Activated CD8-positive, alpha-beta T cell treated with anti-CD3 and anti-CD28 coated beads for 36 hours (primary cell): Measurements from ENCODE around the gene STX11. TPM values are rescaled to one million over a fixed set of nuclear protein-coding genes. Genes with fewer than 3 reads are reported as not detected.
A peak's percentile ranks its signal among the peaks of the same experiment; 100 is the strongest.

Experiments used
- ATAC-seq: fragments of 200-7000 bp; cut with Tn5 transposase; one replicate; pipeline ENCODE4 v1.10.0; 2021; ENCODE audit warnings: mild to moderate bottlenecking, moderate library complexity
- CTCF ChIA-PET: fragments of 350-600 bp; sonication (Branson Sonifier 250); formaldehyde crosslinking; loops from one replicate; lab custom pipeline; 2021; ENCODE audit warnings: antibody characterized with exemption; lab: Charles Lee
- POLR2A ChIA-PET: fragments of 350-600 bp; sonication (Branson Sonifier 250); formaldehyde crosslinking; loops from one replicate; lab custom pipeline; 2021; ENCODE audit warnings: antibody characterized with exemption; lab: Charles Lee
- DNase-seq: peaks from one replicate; pipeline ENCODE4 v3.0.0-alpha.2; 2020
- H3K27ac Mint-ChIP-seq: one replicate; pipeline ENCODE4 v1.8.0; 2021; ENCODE audit warnings: mild to moderate bottlenecking, mixed read lengths
- H3K27me3 Mint-ChIP-seq: one replicate; pipeline ENCODE4 v1.8.0; 2021; ENCODE audit warnings: mixed read lengths
- H3K36me3 Mint-ChIP-seq: one replicate; pipeline ENCODE4 v1.8.0; 2021; ENCODE audit warnings: low read depth, mixed read lengths
- H3K4me1 Mint-ChIP-seq: one replicate; pipeline ENCODE4 v1.8.0; 2021; ENCODE audit warnings: low read depth, mixed read lengths
- H3K4me3 Mint-ChIP-seq: one replicate; pipeline ENCODE4 v1.8.0; 2021; ENCODE audit warnings: mild to moderate bottlenecking, moderate library complexity, mixed read lengths
- H3K9me3 Mint-ChIP-seq: one replicate; pipeline ENCODE4 v1.8.0; 2021; ENCODE audit warnings: mixed read lengths
- CTCF ChIP-seq: fragments of 200-600 bp; IDR thresholded peaks from one replicate; pipeline ENCODE4 v1.8.0; 2022; ENCODE audit warnings: antibody characterized with exemption, mild to moderate bottlenecking
- intact Hi-C: fragments of 100-400 bp; cut with micrococcal nuclease; formaldehyde crosslinking; loops from one replicate; pipeline ENCODE4 v1.10.0; 2022
- total RNA-seq, 2 experiments: library from RNA; stranded (reverse); gene quantifications; one replicate each; pipeline ENCODE4 v1.2.3, GENCODE V29; 2021

STX11 gene
- total RNA-seq, 2 experiments from 2014 or later = 19.4 to 20.7 TPM

GRCh38 chr6:144143878-144144277 lies 6.4 kb upstream of the STX11 start:
- Mint-ChIP-seq H3K36me3 (no peaks in the 10 kb centered on the region), H3K4me3 (no peak overlapping the region), H3K27me3 (no peaks in the 10 kb centered on the region), H3K4me1 (peaks cover 4% of the 10 kb centered on the region), H3K27ac (no peak overlapping the region), H3K9me3 (peaks cover 1% of the 10 kb centered on the region)
- ChIA-PET CTCF (interaction anchor here (0.6 to 1.2 kb wide), 2 partner anchors 28 to 76 kb away, joined by 3 read pairs; no protein-coding TSS in a partner anchor), POLR2A (no interaction called here)
- intact Hi-C loops = no loop called here
- DNase-seq (no peak), ATAC-seq (no peak)
- no peak for TF ChIP-seq CTCF

DNA sequence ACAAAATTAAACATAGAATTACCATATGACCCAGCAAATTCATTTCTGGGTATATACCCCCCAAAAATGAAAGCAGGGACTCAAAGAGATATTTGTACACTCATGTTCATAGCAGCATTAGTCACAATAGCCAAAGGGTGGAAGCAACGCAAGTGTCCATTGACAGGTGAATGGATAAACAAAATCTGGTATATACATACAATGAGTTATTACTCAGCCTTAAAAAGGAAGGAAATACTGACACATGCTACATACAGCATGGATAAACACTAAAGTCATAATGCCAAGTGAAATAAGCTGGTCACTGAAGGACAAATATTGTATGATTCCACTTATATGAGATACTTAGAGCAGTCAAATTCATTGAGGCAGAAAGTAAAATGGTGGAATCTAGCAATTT lies 5.3 kb upstream of the STX11 start:
- ChIA-PET POLR2A (no interaction called here), CTCF (no interaction called here)
- H3K9me3 Mint-ChIP-seq = peaks cover 1% of the 10 kb centered on the region
- H3K4me1 Mint-ChIP-seq = peaks cover 8% of the 10 kb centered on the region
- H3K4me3 Mint-ChIP-seq = no peak overlapping the region
- H3K36me3 Mint-ChIP-seq = no peaks in the 10 kb centered on the region
- TF ChIP-seq CTCF = no peak
- H3K27ac Mint-ChIP-seq = no peak overlapping the region
- ATAC-seq = peak; percentile 18
- DNase-seq = no peak
- intact Hi-C loops = no loop called here
- H3K27me3 Mint-ChIP-seq = no peaks in the 10 kb centered on the region

DNA sequence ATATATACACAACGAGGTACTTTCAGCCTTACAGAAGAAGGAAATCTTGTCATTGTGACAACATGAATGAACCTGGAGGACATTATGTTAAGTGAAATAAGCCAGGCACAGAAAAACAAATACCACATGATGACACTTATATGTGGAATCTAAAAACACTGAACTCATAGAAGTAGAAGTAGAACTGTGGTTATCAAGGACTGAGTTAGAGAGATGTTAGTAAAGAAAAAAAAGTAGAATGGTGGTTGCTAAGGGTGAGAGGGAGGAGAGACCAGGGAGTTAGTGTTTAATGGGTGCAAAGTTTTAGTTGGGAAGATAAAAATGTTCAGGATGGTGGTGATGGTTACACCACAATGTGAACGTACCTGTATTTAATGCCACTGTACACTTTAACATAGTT lies 4.8 kb upstream of the STX11 start:
- intact Hi-C loops = no loop called here
- no peak for TF ChIP-seq CTCF
- no peak for DNase-seq
- POLR2A ChIA-PET = no interaction called here
- Mint-ChIP-seq H3K9me3 (peaks cover under 1% of the 10 kb centered on the region), H3K4me1 (peaks cover 8% of the 10 kb centered on the region), H3K27me3 (no peaks in the 10 kb centered on the region), H3K36me3 (no peaks in the 10 kb centered on the region), H3K27ac (no peak overlapping the region), H3K4me3 (no peak overlapping the region)
- ATAC-seq = no peak
- CTCF ChIA-PET = no interaction called here

GRCh38 chr6:144148886-144149285 lies 1.4 kb upstream of the STX11 start:
- ATAC-seq (no peak), DNase-seq (no peak)
- Mint-ChIP-seq H3K27ac (no peak overlapping the region), H3K9me3 (no peaks in the 10 kb centered on the region), H3K4me1 (peaks cover 31% of the 10 kb centered on the region), H3K36me3 (peaks cover 26% of the 10 kb centered on the region), H3K27me3 (no peaks in the 10 kb centered on the region), H3K4me3 (no peak overlapping the region)
- ChIA-PET POLR2A (interaction anchor here (0.6 kb wide), 1 partner anchor 81 kb away, joined by 3 read pairs; no protein-coding TSS in a partner anchor), CTCF (no interaction called here)
- TF ChIP-seq CTCF = no peak
- intact Hi-C loops = no loop called here

GRCh38 chr6:144149558-144149893 lies 791 bp upstream of the STX11 start:
- ChIA-PET POLR2A (interaction anchor here (1.1 to 3.4 kb wide), 3 partner anchors 11 to 20 kb away, joined by 3 to 14 read pairs (median 11); no protein-coding TSS in a partner anchor), CTCF (interaction anchor here (1.3 kb wide), 1 partner anchor 20 kb away, joined by 4 read pairs; no protein-coding TSS in a partner anchor)
- Mint-ChIP-seq H3K9me3 (no peaks in the 10 kb centered on the region), H3K4me1 (peaks cover 38% of the 10 kb centered on the region), H3K27ac (peak overlapping the region; percentile 79), H3K36me3 (peaks cover 33% of the 10 kb centered on the region), H3K27me3 (no peaks in the 10 kb centered on the region), H3K4me3 (peak overlapping the region; percentile 74)
- DNase-seq = no peak
- no peak for TF ChIP-seq CTCF
- no peak for ATAC-seq
- intact Hi-C loops = no loop called here
